Activated naive CD8-positive, alpha-beta T cell treated with anti-CD3 and anti-CD28 coated beads, Interleukin-2, amount 10 ng/mL, durations not matched to agents 7 days and 5 days (primary cell): ENCODE measurements around the gene MRPL34. TPM values are rescaled to one million over a fixed set of nuclear protein-coding genes. Genes with fewer than 3 reads are reported as not detected.

ENCODE experiments used
- ATAC-seq: fragments of 150-1000 bp; cut with Tn5 transposase; one replicate; pipeline ENCODE4 v1.10.0; 2021; ENCODE audit warnings: low read depth, moderate library complexity
- POLR2A ChIA-PET: fragments of 350-600 bp; sonication (Branson Sonifier 250); formaldehyde crosslinking; loops from one replicate; lab custom pipeline; 2021; ENCODE audit warnings: antibody characterized with exemption; lab: Charles Lee
- DNase-seq: peaks from one replicate; pipeline ENCODE4 v3.0.0; 2021
- H3K27ac Mint-ChIP-seq: one replicate; pipeline ENCODE4 v1.8.0; 2022; ENCODE audit warnings: mild to moderate bottlenecking, mixed read lengths
- H3K27me3 Mint-ChIP-seq: one replicate; pipeline ENCODE4 v1.8.0; 2022; ENCODE audit warnings: mild to moderate bottlenecking, moderate library complexity, mixed read lengths
- H3K36me3 Mint-ChIP-seq: one replicate; pipeline ENCODE4 v1.8.0; 2021; ENCODE audit warnings: mild to moderate bottlenecking, mixed read lengths
- H3K4me1 Mint-ChIP-seq: one replicate; pipeline ENCODE4 v1.8.0; 2021; ENCODE audit warnings: mixed read lengths
- H3K4me3 Mint-ChIP-seq: one replicate; pipeline ENCODE4 v1.8.0; 2022; ENCODE audit warnings: mild to moderate bottlenecking, moderate library complexity, mixed read lengths
- H3K9me3 Mint-ChIP-seq: one replicate; pipeline ENCODE4 v1.8.0; 2021; ENCODE audit warnings: mixed read lengths
- total RNA-seq, 2 experiments: library from RNA; stranded (reverse); gene quantifications; one replicate each; pipeline ENCODE4 v1.2.3, GENCODE V29; 2021

MRPL34 gene
- total RNA-seq, 2 experiments from 2014 or later, result 88.0 to 92.8 TPM

DNA sequence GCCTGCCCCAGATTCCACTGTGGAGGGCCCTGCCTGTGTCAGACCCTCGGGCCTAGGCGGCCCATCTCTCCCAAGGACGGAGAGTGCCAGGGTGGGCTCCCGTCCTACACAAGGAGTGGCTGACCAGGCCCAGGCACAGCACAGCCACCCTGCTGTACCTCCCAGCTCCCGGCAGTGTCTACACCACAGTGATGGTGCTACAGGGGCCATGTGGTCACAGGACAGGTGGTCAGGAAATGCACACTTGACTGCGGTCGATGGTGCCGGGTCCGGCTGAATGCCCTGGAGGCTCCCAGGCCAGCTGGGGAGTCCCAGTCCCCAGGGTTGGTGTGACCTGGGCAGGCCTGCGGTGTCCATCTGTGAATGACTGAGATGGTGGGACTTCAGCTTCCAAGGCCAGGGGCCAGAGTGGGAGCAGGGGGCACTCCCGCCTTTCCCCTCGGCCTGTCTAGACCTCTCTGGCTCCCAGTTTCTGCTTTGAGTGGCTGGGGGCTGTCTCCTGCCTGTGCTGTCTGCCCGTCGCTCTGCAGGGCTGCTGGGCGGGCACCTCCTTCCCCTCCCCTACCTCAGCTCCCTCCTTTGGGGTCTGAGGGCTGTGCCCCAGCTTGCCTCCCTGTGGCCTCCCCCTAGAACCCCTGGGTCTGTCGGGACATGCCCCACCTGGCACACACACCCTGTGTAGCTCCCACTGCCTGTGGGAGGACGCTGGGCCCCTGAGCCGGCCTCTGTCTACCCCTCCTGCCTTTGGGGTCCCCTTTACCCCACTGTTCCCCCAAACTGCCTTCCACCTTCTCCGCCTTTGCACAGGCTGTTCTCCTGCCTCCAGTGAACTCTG, 16.2 kb downstream of the MRPL34 start:
- Mint-ChIP-seq H3K9me3 (no peaks in the 10 kb centered on the region), H3K27me3 (no peaks in the 10 kb centered on the region), H3K4me1 (peaks cover 4% of the 10 kb centered on the region), H3K4me3 (no peak overlapping the region), H3K36me3 (peaks cover 5% of the 10 kb centered on the region), H3K27ac (peak overlapping the region; percentile 28)
- ATAC-seq, result no peak
- POLR2A ChIA-PET, result interaction anchor here (0.6 to 0.9 kb wide), 2 partner anchors 12 to 1170 kb away, joined by 3 read pairs; no protein-coding TSS in a partner anchor
- no peak for DNase-seq

DNA sequence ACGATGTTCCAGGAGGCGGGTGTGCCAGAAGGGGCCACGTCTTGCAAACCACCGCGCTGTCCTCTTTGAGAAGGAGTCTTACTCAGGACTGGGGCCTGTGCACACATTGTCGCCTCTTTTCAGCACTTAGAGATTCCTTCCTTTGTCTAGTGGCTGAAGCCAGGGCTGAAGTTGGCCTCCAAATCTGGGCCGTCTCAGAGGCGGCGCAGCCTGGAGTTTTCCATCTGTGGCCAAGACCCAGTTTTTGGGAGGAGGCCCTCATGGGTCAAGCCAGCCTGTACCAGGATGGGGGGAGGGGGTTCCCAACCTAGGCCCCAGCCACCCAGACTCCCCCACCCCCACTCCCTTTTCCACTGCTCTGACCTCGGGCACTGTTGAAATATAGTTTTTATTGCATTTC, 17.2 kb downstream of the MRPL34 start:
- POLR2A ChIA-PET, result interaction anchor here (2.3 kb wide), 1 partner anchor 10 kb away, joined by 10 read pairs; no protein-coding TSS in a partner anchor
- Mint-ChIP-seq H3K27ac (no peak overlapping the region), H3K9me3 (no peaks in the 10 kb centered on the region), H3K4me1 (peaks cover 4% of the 10 kb centered on the region), H3K36me3 (peaks cover 5% of the 10 kb centered on the region), H3K4me3 (no peak overlapping the region), H3K27me3 (no peaks in the 10 kb centered on the region)
- no peak for DNase-seq
- no peak for ATAC-seq

- peak overlapping the region; percentile 47 for H3K4me3 Mint-ChIP-seq
- H3K27me3 Mint-ChIP-seq, result no peaks in the 10 kb centered on the region
These were observed 17.8 kb downstream of the MRPL34 start for GRCh38 chr19:17323300-17323963.

GRCh38 chr19:17323964-17324332, 18.3 kb downstream of the MRPL34 start:
- H3K4me3 Mint-ChIP-seq, result no peak overlapping the region
- peaks cover 5% of the 10 kb centered on the region for H3K4me1 Mint-ChIP-seq
- H3K36me3 Mint-ChIP-seq, result peaks cover 5% of the 10 kb centered on the region
- DNase-seq, result no peak
- peak; percentile 29 for ATAC-seq
- no peaks in the 10 kb centered on the region for H3K9me3 Mint-ChIP-seq
- H3K27me3 Mint-ChIP-seq, result no peaks in the 10 kb centered on the region
- peak overlapping the region; percentile 42 for H3K27ac Mint-ChIP-seq
- POLR2A ChIA-PET, result interaction anchor here (0.5 to 2.3 kb wide), 3 partner anchors 9 to 419 kb away, joined by 5 to 10 read pairs (median 5); partner anchors contain the start of gene DDA1

More at GRCh38 chr19:17323300-17323963, 17.8 kb downstream of the MRPL34 start:
- peaks cover 5% of the 10 kb centered on the region for H3K4me1 Mint-ChIP-seq
- DNase-seq (no peak), ATAC-seq (no peak)
- H3K27ac Mint-ChIP-seq, result no peak overlapping the region
- H3K9me3 Mint-ChIP-seq, result no peaks in the 10 kb centered on the region
- POLR2A ChIA-PET, result interaction anchor here (2.3 kb wide), 1 partner anchor 10 kb away, joined by 10 read pairs; no protein-coding TSS in a partner anchor
- peaks cover 5% of the 10 kb centered on the region for H3K36me3 Mint-ChIP-seq

GRCh38 chr19:17324357-17325114, 18.9 kb downstream of the MRPL34 start:
- ATAC-seq, result no peak
- Mint-ChIP-seq H3K27me3 (no peaks in the 10 kb centered on the region), H3K4me1 (peaks cover 6% of the 10 kb centered on the region), H3K9me3 (no peaks in the 10 kb centered on the region), H3K36me3 (peaks cover 5% of the 10 kb centered on the region), H3K4me3 (no peak overlapping the region), H3K27ac (no peak overlapping the region)
- POLR2A ChIA-PET, result interaction anchor here (0.5 to 2.3 kb wide), 3 partner anchors 9 to 418 kb away, joined by 5 to 10 read pairs (median 5); partner anchors contain the start of gene DDA1
- no peak for DNase-seq

DNA sequence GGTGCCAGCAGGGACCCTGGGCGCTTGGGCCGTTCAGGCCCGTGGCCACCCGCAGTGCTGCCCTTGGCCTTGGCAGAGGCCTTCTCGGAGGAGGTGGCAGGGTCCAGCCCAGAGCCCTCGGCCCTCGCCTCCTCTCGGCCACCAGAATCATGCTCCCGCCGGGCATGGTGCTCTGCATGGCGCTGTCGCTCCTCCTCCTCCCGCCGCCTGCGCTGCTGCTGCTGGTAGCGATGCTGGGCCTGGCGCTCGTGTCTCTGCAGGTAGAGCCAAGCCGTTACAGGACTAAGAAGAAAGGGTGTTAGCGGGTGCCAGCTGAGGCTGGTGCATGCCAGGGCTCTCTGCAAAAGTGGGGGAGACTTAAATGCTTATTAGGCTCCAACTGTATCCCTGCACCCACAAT, 19.5 kb downstream of the MRPL34 start:
- no peak for DNase-seq
- Mint-ChIP-seq H3K4me1 (peaks cover 6% of the 10 kb centered on the region), H3K27me3 (no peaks in the 10 kb centered on the region), H3K9me3 (no peaks in the 10 kb centered on the region), H3K27ac (no peak overlapping the region), H3K36me3 (peaks cover 3% of the 10 kb centered on the region), H3K4me3 (no peak overlapping the region)
- no peak for ATAC-seq
- POLR2A ChIA-PET, result interaction anchor here (1.4 to 2.3 kb wide), 2 partner anchors 8 to 16 kb away, joined by 5 to 10 read pairs; partner anchors contain the start of gene DDA1

DNA sequence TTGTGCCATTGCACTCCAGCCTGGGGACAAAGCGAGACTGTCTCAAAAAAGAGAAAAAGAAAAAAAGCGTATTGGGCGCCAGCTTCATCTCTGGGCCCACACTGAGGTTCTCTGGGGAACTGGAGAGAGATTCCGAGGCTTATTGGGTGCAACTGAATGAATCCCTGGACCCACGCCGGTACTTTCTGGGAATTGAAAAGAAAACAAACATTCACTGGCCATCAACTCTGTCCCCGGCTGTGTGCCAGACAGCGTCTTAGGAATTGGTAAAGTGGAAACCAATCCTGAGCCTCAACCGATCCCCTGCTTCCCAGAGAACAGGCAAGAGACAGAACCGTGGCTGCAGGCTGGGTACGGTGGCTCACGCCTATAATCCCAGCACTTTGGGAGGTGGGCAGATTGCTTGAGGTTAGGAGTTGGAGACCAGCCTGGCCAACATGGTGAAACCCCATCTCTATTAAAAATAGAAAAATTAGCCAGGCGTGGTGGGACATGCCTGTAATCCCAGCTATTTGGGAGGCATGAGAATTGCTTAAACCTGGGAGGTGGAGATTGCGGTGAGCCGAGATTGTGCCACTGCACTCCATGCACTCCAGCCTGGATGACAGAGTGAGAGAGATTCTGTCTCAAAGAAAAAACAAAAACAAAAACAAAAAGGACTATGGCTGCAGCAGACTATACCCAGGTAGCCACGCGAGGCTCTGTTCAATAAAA, 20.4 kb downstream of the MRPL34 start:
- no peaks in the 10 kb centered on the region for H3K9me3 Mint-ChIP-seq
- POLR2A ChIA-PET, result interaction anchor here (0.9 kb wide), 1 partner anchor 11 kb away, joined by 5 read pairs; no protein-coding TSS in a partner anchor

GRCh38 chr19:17326595-17326966, 20.9 kb downstream of the MRPL34 start:
- POLR2A ChIA-PET, result interaction anchor here (0.9 to 3.9 kb wide), 2 partner anchors 10 to 17 kb away, joined by 5 to 26 read pairs; partner anchors contain the start of gene DDA1
- no peak for DNase-seq
- Mint-ChIP-seq H3K36me3 (peaks cover 2% of the 10 kb centered on the region), H3K27me3 (peaks cover 5% of the 10 kb centered on the region), H3K4me1 (peaks cover 6% of the 10 kb centered on the region), H3K27ac (no peak overlapping the region), H3K4me3 (no peak overlapping the region), H3K9me3 (no peaks in the 10 kb centered on the region)
- ATAC-seq, result no peak

More for the DNA sequence above, 20.4 kb downstream of the MRPL34 start:
- ATAC-seq, result no peak
- H3K36me3 Mint-ChIP-seq, result peaks cover 2% of the 10 kb centered on the region
- H3K4me3 Mint-ChIP-seq, result no peak overlapping the region
- no peak overlapping the region for H3K27ac Mint-ChIP-seq
- no peak for DNase-seq
- H3K4me1 Mint-ChIP-seq, result peaks cover 6% of the 10 kb centered on the region
- peaks cover 5% of the 10 kb centered on the region for H3K27me3 Mint-ChIP-seq

DNA sequence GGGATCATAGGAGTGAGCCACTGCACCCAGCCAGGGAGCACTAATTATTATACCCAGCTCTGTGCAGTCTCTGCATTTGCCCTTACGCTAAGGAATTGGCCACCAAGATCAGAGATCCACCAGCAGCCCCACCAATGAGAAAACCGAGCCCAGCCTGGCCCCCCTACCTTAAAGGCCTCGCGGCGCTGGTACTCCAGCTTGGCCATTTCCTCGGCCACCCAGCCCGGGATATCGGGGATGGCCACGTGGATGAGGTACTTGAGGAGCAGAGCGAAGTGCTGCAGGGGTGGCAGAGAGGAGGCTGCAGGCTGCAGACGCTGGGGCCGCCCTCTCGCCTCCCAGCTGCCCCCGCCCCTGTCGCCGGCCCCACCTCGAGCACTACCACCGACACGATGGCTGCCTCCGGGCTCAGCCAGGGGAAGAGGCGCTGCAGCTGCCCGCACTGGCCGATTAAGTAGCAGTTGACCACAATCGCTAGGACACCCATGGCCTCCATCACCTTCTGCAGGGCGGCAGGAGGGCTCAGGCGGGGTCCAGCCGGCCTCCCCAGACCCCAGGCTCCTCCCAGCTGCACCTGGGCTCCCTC, 21.5 kb downstream of the MRPL34 start:
- no peak overlapping the region for H3K4me3 Mint-ChIP-seq
- no peak for ATAC-seq
- DNase-seq, result no peak
- peaks cover 6% of the 10 kb centered on the region for H3K4me1 Mint-ChIP-seq
- H3K9me3 Mint-ChIP-seq, result no peaks in the 10 kb centered on the region
- POLR2A ChIA-PET, result interaction anchor here (0.9 to 3.9 kb wide), 2 partner anchors 9 to 18 kb away, joined by 5 to 26 read pairs; partner anchors contain the start of gene DDA1
- H3K27ac Mint-ChIP-seq, result no peak overlapping the region
- peaks cover 5% of the 10 kb centered on the region for H3K27me3 Mint-ChIP-seq
- H3K36me3 Mint-ChIP-seq, result peaks cover 2% of the 10 kb centered on the region

- Mint-ChIP-seq H3K27ac (no peak overlapping the region), H3K4me1 (peaks cover 5% of the 10 kb centered on the region), H3K4me3 (peak overlapping the region; percentile 60), H3K36me3 (peaks cover 5% of the 10 kb centered on the region), H3K9me3 (no peaks in the 10 kb centered on the region), H3K27me3 (peaks cover 5% of the 10 kb centered on the region)
- POLR2A ChIA-PET, result interaction anchor here (1.0 to 3.9 kb wide), 2 partner anchors 10 to 19 kb away, joined by 3 to 26 read pairs; partner anchors contain the start of genes DDA1 and GTPBP3
- DNase-seq (peak; percentile 65), ATAC-seq (peak; percentile 39)
These were observed 22.2 kb downstream of the MRPL34 start for GRCh38 chr19:17327654-17328516.
